ENCODE results near the gene EGLN2. TPM values are rescaled to one million over a fixed set of nuclear protein-coding genes. Genes with fewer than 3 reads are reported as not detected.

The EGLN2 gene
- 86.1 and 91.1 TPM in 2 replicates for total RNA-seq

- TF ChIP-seq CTCF (IDR thresholded peaks at IDR 0.05; ENCODE audit: insufficient read depth, low read length, severe bottlenecking): no peak
- Histone ChIP-seq H3K27me3 (ENCODE audit: control insufficient read depth, insufficient read depth, low read length) (no peaks in the 10 kb centered on the region), H3K36me3 (ENCODE audit: control insufficient read depth, insufficient read depth, low read length) (peaks cover 7% of the 10 kb centered on the region), H3K4me3 (ENCODE audit: low read depth, low read length) (peak within 1 kb of the TSS; percentile 70)
- FAIRE-seq (no peak), DNase-seq (ENCODE audit: low read depth) (peak; percentile 95)
Measured at GRCh38 chr19:40798683-40799557, at the start of gene EGLN2. Gene EGLN2, plus strand, starts transcription at chr19:40799191. Its CDS starts 1,382 bp downstream, at chr19:40800573.

DNA sequence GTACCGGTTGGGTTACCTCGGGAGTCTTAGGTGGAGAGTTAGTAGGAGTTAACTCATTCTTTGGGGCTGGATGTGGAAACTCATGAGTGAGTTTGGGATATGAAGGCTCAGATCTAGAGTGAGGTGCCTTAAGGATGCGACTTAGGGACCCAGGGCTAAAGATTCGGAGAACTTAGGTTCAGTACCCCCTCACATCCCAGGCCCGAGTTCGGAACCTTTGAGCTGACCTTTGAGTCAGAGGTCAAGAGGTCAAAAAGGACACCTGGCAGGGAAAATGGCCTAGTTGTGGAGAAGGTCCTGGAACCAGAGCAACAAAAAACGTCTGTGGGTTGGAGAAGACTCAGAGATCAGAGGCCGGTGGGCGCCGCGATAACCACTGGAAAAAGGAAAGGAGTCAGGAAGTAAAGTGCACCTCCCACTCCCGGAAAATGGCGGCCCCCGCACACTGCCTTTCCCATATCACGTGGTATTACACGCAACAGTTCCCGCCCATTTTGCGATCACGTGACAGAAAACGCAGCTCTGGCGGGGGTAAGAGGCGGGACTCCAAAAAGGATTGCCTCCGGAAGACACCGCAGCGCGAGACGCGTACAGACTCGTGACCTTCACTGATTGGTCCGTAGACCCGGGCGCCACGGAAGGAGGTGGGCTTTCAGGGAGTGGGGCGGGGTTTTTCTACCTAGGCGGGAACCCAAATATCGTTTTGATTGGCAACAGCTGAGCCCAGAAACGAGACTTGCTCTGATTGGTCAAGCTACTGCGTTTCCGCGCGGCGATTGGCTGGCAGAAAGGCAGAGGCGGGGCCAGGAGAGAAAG is 48.7 kb upstream of the EGLN2 start, which contains the start of gene ACTMAP:
Gene ACTMAP, minus strand, starts transcription at position 420 of the 816 bp plus-strand sequence. CDS start 674 bp downstream, outside the sequence.
- Histone ChIP-seq H3K4me3 (ENCODE audit: low read depth, low read length) (peak within 1 kb of the TSS; percentile 56), H3K36me3 (ENCODE audit: control insufficient read depth, insufficient read depth, low read length) (peaks cover 2% of the 10 kb centered on the region), H3K27me3 (ENCODE audit: control insufficient read depth, insufficient read depth, low read length) (no peaks in the 10 kb centered on the region)
- DNase-seq (ENCODE audit: low read depth): peak; percentile 98
- no peak for TF ChIP-seq CTCF (IDR thresholded peaks at IDR 0.05; ENCODE audit: insufficient read depth, low read length, severe bottlenecking)
- no peak for FAIRE-seq

GRCh38 chr19:40750874-40751537 is 48.0 kb upstream of the EGLN2 start, which contains the start of gene SNRPA:
Gene SNRPA, plus strand, starts transcription at chr19:40751203. Its CDS starts 206 bp downstream, at chr19:40751409.
- Histone ChIP-seq H3K27me3 (ENCODE audit: control insufficient read depth, insufficient read depth, low read length) (no peaks in the 10 kb centered on the region), H3K36me3 (ENCODE audit: control insufficient read depth, insufficient read depth, low read length) (peaks cover 2% of the 10 kb centered on the region), H3K4me3 (ENCODE audit: low read depth, low read length) (peak within 1 kb of the TSS; percentile 56)
- FAIRE-seq (no peak), DNase-seq (ENCODE audit: low read depth) (peak; percentile 94)
- TF ChIP-seq CTCF (IDR thresholded peaks at IDR 0.05; ENCODE audit: insufficient read depth, low read length, severe bottlenecking): no peak

- FAIRE-seq (no peak), DNase-seq (ENCODE audit: low read depth) (no peak)
- Histone ChIP-seq H3K27me3 (ENCODE audit: control insufficient read depth, insufficient read depth, low read length) (no peaks in the 10 kb centered on the region), H3K36me3 (ENCODE audit: control insufficient read depth, insufficient read depth, low read length) (peaks cover 2% of the 10 kb centered on the region), H3K4me3 (ENCODE audit: low read depth, low read length) (peak overlapping the region; percentile 52)
- no peak for TF ChIP-seq CTCF (IDR thresholded peaks at IDR 0.05; ENCODE audit: insufficient read depth, low read length, severe bottlenecking)
Measured at GRCh38 chr19:40752257-40752781, 46.7 kb upstream of the EGLN2 start.

GRCh38 chr19:40754611-40755247 is 44.3 kb upstream of the EGLN2 start:
- no peaks in the 10 kb centered on the region for H3K27me3 ChIP-seq (ENCODE audit: control insufficient read depth, insufficient read depth, low read length)
- DNase-seq (ENCODE audit: low read depth) (no peak), FAIRE-seq (no peak)
- peaks cover 9% of the 10 kb centered on the region for H3K36me3 ChIP-seq (ENCODE audit: control insufficient read depth, insufficient read depth, low read length)
- TF ChIP-seq CTCF (IDR thresholded peaks at IDR 0.05; ENCODE audit: insufficient read depth, low read length, severe bottlenecking): no peak
- H3K4me3 ChIP-seq (ENCODE audit: low read depth, low read length): no peak overlapping the region

All from bronchial epithelial cell (primary cell).